ENCODE data around the gene ZFYVE9. TPM values are rescaled to one million over a fixed set of nuclear protein-coding genes. Genes with fewer than 3 reads are reported as not detected.

ZFYVE9 gene
- total RNA-seq, 4 donors from 2014 or later: 38.1 to 54.8 (median 40.9) TPM

- Histone ChIP-seq H3K36me3 (no peaks in the 10 kb centered on the region), H3K4me3 (no peak overlapping the region), H3K9me3 (no peaks in the 10 kb centered on the region), H3K27ac (replicated peaks in 1 of 4) (no peak overlapping the region), H3K27me3 (no peaks in the 10 kb centered on the region), H3K4me1 (no peaks in the 10 kb centered on the region)
- 82% methylated on average over 5 of the region's 5 CpGs for WGBS
- DNase-seq (ENCODE audit: extremely low spot score): no peak
- intact Hi-C loops (cut with DNase I): no loop called here
- no peak for TF ChIP-seq POLR2AphosphoS5 (IDR thresholded peaks at IDR 0.05)
- TF ChIP-seq POLR2A (IDR thresholded peaks at IDR 0.05; ENCODE audit: low read depth): no peak
- TF ChIP-seq CTCF (IDR thresholded peaks at IDR 0.05): no peak
- TF ChIP-seq EP300 (IDR thresholded peaks at IDR 0.05): no peak
These were observed 111.5 kb downstream of the ZFYVE9 start for GRCh38 chr1:52253421-52253820.

GRCh38 chr1:52259886-52260285 is 118.0 kb downstream of the ZFYVE9 start:
- Histone ChIP-seq H3K9me3 (no peaks in the 10 kb centered on the region), H3K4me1 (peaks cover 0 to 14% (median 10%) of the 10 kb centered on the region in 4 donors), H3K4me3 (no peak overlapping the region), H3K27ac (replicated peaks in 1 of 4) (no peak overlapping the region), H3K27me3 (no peaks in the 10 kb centered on the region), H3K36me3 (no peaks in the 10 kb centered on the region)
- 89% methylated on average over 3 of the region's 3 CpGs for WGBS
- no peak for TF ChIP-seq POLR2AphosphoS5 (IDR thresholded peaks at IDR 0.05)
- no peak for TF ChIP-seq POLR2A (IDR thresholded peaks at IDR 0.05; ENCODE audit: low read depth)
- TF ChIP-seq EP300 (IDR thresholded peaks at IDR 0.05): no peak
- TF ChIP-seq CTCF (IDR thresholded peaks at IDR 0.05): no peak
- no peak for DNase-seq (ENCODE audit: extremely low spot score)
- intact Hi-C loops (cut with DNase I): loop anchor here (5.0 kb wide), 1 partner anchor 118 kb away; the partner anchor contains the start of gene ZFYVE9

- peaks cover 0 to 14% (median 10%) of the 10 kb centered on the region in 4 donors for H3K4me1 ChIP-seq
- no peak overlapping the region for H3K4me3 ChIP-seq
- no peaks in the 10 kb centered on the region for H3K27me3 ChIP-seq
- 60% methylated on average over 3 of the region's 3 CpGs for WGBS
- no peak for TF ChIP-seq CTCF (IDR thresholded peaks at IDR 0.05)
- no peak for TF ChIP-seq EP300 (IDR thresholded peaks at IDR 0.05)
- no peak for TF ChIP-seq POLR2A (IDR thresholded peaks at IDR 0.05; ENCODE audit: low read depth)
- TF ChIP-seq POLR2AphosphoS5 (IDR thresholded peaks at IDR 0.05): no peak
- H3K27ac ChIP-seq (replicated peaks in 1 of 4): no peak overlapping the region
- no peak for DNase-seq (ENCODE audit: extremely low spot score)
- peaks cover 0 to 8% (median 4%) of the 10 kb centered on the region in 4 donors for H3K36me3 ChIP-seq
- intact Hi-C loops (cut with DNase I): loop anchor here (5.0 kb wide), 1 partner anchor 121 kb away; the partner anchor contains the start of gene ZFYVE9
- H3K9me3 ChIP-seq: no peaks in the 10 kb centered on the region
These were observed 121.4 kb downstream of the ZFYVE9 start for GRCh38 chr1:52263153-52263910.

GRCh38 chr1:52264530-52265115 is 122.7 kb downstream of the ZFYVE9 start:
- DNase-seq (ENCODE audit: extremely low spot score): no peak
- 55% methylated on average over 2 of the region's 2 CpGs for WGBS
- Histone ChIP-seq H3K27ac (replicated peaks in 1 of 4) (no peak overlapping the region), H3K36me3 (peaks cover 6 to 21% (median 12%) of the 10 kb centered on the region in 4 donors), H3K4me1 (peaks cover 0 to 14% (median 10%) of the 10 kb centered on the region in 4 donors), H3K9me3 (no peaks in the 10 kb centered on the region), H3K4me3 (no peak overlapping the region), H3K27me3 (no peaks in the 10 kb centered on the region)
- intact Hi-C loops (cut with DNase I): loop anchor here (5.0 kb wide), 1 partner anchor 122 kb away; the partner anchor contains the start of gene ZFYVE9
- TF ChIP-seq POLR2A (IDR thresholded peaks at IDR 0.05; ENCODE audit: low read depth): no peak
- peak; percentile 39 to 49 (median 40) for TF ChIP-seq CTCF (IDR thresholded peaks at IDR 0.05)
